ENCODE measurements around the gene STAT4.

STAT4 gene

DNA sequence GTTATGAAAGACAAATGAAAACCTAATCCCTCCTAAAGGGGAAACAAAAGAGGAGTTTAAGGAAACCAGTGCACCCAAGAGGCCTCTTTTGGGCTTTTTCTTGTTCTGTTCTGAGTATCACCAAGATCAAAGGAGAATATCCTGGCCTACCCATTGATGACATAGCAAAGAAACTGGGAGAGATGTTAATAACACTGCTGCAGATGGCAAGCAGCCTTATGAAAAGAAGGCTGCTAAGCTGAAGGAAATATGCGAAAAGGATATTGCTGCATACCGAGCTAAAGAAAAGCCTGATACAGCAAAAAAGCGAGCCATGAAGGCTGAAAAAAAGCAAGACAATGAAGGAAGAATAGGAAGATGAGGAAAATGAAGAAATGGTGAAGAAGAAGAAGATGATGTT lies 23.6 kb upstream of the STAT4 start:
- DNase-seq (ENCODE audit: low read depth, low spot score), result no peak

DNA sequence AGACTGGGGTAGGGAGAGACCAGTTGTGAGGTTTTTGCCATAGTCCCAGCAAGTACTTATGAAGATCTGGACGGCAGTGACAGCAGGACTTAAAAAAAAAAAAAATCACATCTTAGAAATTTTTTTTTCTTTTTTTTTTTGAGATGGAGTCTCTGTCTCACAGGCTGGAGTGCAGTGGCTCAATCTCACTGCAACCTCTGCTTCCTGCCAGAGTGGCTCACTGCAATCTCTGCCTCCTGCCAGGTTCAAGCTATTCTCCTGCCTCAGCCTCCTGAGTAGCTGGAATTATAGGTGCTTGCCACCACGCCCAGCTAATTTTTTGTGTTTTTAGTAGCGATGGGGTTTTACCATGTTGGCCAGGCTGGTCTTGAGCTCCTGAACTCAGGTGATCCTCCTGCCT lies 22.4 kb upstream of the STAT4 start:
- DNase-seq (ENCODE audit: low read depth, low spot score), result no peak

DNA sequence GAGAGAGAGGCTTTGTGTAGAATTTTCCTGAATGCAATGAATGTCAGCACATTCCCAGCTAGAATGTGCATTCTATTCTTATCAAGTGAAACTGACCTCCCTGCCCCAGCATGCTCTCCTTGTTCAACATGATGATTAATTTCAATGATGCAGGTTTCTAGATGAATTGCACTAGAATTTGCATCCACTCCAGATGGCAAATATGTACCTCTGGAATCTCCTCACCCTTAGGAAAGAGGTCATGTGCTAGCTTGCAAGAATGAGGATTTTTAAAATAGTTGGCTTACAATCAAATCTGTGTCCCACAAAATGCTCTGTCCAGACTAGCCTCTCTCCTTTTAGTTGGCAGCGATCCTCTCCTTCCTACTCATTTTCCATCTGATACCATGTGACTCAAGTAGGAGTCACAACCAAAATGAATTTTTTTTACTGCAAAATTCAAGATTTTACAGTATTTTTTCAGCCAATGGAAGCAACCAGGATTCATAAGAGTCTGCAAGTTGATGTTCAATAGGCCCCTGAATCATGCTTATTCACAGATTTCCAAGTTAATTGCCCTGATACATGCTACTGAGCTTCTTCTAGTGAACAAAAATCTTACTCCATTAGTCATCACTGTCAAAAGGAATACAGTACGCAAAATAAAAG lies 21.0 kb upstream of the STAT4 start:
- no peak for DNase-seq (ENCODE audit: low read depth, low spot score)

- DNase-seq (ENCODE audit: low read depth, low spot score), result no peak
Measured at GRCh38 chr2:191171286-191171685, 20.5 kb upstream of the STAT4 start.

- DNase-seq (ENCODE audit: low read depth, low spot score), result no peak
Measured at GRCh38 chr2:191170773-191171172, 20.0 kb upstream of the STAT4 start.

- DNase-seq (ENCODE audit: low read depth, low spot score), result no peak
Measured at GRCh38 chr2:191170301-191170636, 19.5 kb upstream of the STAT4 start.

DNA sequence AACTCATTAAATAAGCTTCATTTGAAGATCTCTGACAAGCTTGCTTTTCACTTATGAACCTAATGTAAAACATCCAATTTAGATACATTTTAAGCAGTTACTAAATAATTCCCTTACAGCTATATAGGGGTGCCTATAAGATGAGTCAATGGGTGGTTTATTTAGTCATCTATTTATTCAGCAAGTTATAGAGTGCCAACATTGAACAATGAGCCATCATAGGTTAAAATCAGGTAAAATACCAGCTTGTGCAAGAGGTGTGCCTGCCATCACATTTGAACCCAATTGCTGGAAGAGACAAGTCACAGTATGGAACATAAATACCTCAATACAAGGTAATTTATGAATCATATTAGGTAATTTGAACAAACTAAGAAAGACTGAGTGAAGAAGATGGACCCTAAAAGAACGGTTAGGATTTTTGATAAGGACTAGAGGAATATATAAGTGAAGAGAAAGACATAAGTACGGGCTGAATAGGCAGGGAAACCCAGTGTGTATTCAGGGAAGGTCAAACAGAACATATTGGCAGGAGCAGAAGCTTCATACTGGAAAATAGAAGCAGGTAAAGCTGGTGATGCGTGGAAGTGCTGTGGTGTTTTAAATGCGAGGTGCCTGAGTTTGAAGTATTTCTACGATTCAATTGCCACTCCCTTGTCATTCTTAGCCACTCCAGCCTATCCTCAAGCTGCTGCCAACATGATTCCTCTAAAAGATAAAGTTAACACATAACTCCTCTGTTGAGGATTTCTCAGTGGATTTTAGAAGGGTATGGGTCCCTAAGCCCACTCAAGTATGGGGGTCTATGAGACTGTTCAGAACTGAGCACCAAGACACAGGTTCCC lies 18.9 kb upstream of the STAT4 start:
- no peak for DNase-seq (ENCODE audit: low read depth, low spot score)

GRCh38 chr2:191167766-191168165 lies 17.0 kb upstream of the STAT4 start:
- DNase-seq (ENCODE audit: low read depth, low spot score), result no peak

DNA sequence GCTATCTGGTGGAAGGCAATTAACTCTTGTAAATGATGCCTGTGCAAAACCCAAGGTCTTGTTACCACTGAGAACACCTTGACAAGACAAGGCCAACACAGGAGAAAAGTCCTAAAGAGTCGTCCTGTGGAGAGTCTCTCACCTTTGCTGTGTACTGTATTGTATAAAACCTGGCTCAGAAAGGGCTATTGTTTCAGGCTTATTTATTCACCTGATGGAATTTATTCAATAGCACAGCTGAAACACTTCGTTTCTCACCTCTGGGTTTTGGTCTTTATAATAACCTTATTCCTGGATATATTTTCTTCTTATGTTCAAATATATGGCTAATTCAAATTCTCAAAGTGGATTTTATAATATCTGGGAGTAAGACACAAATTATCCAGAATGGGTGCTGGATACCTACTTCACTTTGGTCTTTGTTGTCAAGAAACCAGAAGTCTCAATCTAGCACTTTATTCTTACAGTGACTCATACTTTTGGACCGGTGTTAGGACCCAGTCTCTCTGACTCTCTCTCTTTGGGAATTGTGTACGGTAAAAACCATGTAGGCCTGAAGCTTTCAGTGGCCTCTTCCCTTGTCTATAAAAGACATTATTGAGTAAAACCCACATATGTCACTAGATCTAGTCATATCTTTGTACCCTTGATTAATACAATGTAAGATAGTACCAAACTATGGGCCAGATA lies 16.1 kb upstream of the STAT4 start:
- DNase-seq (ENCODE audit: low read depth, low spot score), result no peak

DNA sequence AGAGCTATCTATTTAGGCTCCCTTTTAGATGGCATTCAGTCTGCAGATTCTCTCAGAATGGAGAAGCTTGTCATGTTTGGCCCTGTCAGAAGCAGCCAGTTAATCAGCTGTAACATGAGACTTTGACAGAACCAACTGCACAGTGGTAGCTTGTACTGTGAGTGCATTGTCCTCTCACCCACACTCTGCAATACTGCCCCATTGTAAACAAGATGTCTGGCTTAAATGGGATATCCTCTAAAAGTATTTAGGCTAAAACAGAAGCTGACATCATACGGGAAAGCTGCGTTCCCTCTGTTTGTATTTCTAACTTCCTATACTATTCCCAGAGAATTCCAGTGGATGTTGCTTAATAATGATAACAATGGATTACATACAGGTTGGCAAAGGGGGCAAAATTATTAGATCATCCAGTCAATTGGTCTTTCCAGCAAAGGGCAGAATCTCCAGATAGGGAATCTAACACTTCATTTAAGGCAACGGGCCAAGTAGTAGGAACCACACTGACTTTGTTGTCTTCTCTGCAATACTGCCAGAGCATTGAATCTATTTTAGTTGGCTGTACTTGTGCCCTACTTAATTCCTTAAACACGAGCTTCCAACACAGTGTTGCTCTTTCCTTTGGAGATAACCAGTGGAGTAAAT lies 15.4 kb upstream of the STAT4 start:
- DNase-seq (ENCODE audit: low read depth, low spot score), result no peak

DNA sequence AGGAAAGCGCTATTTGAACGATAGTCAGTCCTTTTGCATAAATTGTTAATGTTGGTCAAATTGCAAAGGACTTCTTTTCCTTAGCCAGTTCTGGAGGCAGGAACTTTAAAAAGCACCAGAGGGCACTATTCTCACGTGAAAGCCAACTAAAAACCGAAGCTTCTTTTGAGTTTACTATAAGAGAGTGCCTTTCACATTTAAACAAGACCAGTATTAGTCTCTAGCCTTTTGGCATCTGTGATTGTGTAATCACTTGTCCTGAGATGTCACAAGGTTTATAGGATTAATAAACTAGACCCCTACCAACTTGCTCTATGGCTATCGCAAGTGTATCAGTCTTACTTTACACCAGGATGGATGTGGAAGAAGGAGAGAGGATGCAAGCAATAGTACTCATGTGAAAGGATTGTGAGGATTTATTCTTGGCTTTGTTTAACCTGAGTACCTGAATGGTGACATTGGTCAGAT lies 14.4 kb upstream of the STAT4 start:
- peak; percentile 47 for DNase-seq (ENCODE audit: low read depth, low spot score)

GRCh38 chr2:191158747-191159146 lies 8.0 kb upstream of the STAT4 start:
- DNase-seq (ENCODE audit: low read depth, low spot score), result no peak

DNA sequence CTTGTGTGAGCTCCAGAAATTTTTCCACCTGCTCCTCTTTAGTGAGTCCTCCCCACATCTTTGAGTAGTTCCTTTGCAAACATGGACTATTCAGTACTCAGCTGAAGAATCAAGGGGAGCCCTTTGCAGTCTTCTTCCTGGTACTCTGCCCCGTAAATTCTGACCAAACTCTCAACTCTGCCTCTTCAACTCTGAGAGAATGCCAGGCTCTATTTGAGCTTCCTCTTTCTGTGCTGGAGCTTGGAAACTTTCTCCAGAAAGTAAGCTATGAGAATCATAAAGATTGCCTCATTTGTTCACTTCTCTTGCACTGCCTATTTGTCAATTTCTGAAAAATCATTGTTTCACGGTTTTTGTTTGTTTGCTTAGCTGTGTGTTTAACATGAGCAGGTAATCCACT lies 7.4 kb upstream of the STAT4 start:
- no peak for DNase-seq (ENCODE audit: low read depth, low spot score)

- no peak for DNase-seq (ENCODE audit: low read depth, low spot score)
Measured at GRCh38 chr2:191155608-191156071, 4.8 kb upstream of the STAT4 start.

DNA sequence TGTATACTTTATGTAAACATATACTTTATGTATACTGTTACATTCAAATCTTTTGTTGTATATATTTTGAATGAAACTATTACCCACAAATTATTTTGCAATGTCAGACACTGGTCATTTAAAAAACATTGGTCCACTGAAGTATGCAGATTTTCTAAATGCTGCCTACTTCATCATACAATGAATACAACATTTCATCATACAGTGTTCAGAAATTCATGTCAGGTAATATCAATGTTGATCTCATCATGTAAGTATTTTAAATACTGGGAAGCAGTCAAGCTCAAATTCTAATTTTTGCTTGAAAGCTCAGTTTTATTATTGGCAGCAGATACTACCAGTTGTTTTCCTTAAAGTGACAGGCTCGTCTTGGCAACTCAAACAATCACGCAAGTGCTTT lies 2.9 kb upstream of the STAT4 start:
- DNase-seq (ENCODE audit: low read depth, low spot score), result no peak

- DNase-seq (ENCODE audit: low read depth, low spot score), result no peak
Measured at GRCh38 chr2:191152482-191153240, 1.9 kb upstream of the STAT4 start.

GRCh38 chr2:191151331-191151730 lies 537 bp upstream of the STAT4 start:
- no peak for DNase-seq (ENCODE audit: low read depth, low spot score)

DNA sequence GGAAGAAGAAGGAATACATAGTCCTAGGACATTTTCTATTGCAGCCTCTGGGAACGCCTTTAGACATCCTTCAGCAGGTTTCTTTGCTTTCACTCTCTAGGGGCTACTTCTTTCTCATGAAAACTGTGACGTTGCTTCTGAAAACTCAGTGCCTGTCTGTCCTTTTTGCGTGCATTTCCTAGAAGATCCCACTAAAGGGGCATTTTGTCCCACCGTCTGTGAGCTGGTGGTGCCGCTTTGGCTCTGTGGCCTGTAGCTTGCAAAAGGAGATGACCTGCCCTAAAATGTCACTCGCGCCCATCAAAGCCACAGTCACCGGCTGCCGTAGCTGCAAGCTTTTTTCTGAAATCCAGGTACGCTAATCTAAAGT lies 579 bp downstream of the STAT4 start:
- no peak for DNase-seq (ENCODE audit: low read depth, low spot score)

- DNase-seq (ENCODE audit: low read depth, low spot score), result no peak
Measured at GRCh38 chr2:191149391-191149790, 1.4 kb downstream of the STAT4 start.

GRCh38 chr2:191148791-191149190 lies 2.0 kb downstream of the STAT4 start:
- DNase-seq (ENCODE audit: low read depth, low spot score), result no peak

DNA sequence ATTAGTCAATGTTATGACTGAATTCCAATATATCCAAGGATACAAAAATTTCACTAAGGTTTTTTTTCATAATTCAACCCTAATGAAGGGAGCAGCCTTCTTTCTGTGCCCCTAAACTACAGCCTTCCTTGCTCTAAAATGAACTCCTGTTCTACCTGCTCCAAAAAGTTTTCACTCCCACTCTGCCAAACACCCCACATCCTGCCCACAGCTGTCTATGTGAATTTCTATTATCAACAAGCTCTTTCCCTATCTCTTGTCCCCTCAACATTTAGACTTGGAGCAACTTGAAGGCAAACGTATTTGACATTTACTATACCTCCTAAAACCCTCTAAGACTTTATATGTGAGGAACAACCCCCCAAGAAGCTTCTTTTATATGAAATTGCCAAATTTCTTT lies 2.5 kb downstream of the STAT4 start:
- no peak for DNase-seq (ENCODE audit: low read depth, low spot score)
